ENCODE results near the gene C10orf53. TPM values are rescaled to one million over a fixed set of nuclear protein-coding genes. Genes with fewer than 3 reads are reported as not detected.

Gene C10orf53
- total RNA-seq, 1 experiment from 2014 or later: not detected

GRCh38 chr10:49694466-49694865 is 15.0 kb downstream of the C10orf53 start:
- no peak overlapping the region for H2AFZ ChIP-seq (ENCODE audit: low read length)
- H3K4ac ChIP-seq (ENCODE audit: low read depth, low read length): no peak overlapping the region
- H4K5ac ChIP-seq (ENCODE audit: insufficient read length, low read depth, low read length): no peak overlapping the region
- WGBS (ENCODE audit: extremely low coverage, insufficient read length, low lambda C conversion rate): no CpG with 5 or more reads among the region's 6 CpGs
- no peak overlapping the region for H3K27ac ChIP-seq (ENCODE audit: insufficient read length, low read depth, low read length)
- Mint-ChIP-seq H3K4me3 (no peak overlapping the region), H3K4me1 (peaks cover 28 to 32% of the 10 kb centered on the region in 2 experiments), H3K27ac (no peak overlapping the region), H3K36me3 (ENCODE audit: insufficient read depth in 1 of 3, low read depth in 3 of 3) (no peaks in the 10 kb centered on the region; a peak in 1 of 7 replicates), H3K27me3 (ENCODE audit: low read depth) (peaks cover 100% of the 10 kb centered on the region), H3K9me3 (peaks cover 0 to 9% of the 10 kb centered on the region in 2 experiments; a peak in 2 of 5 replicates)
- H3K9ac ChIP-seq (ENCODE audit: extremely low read depth, insufficient read length, low read length): no peak overlapping the region
- H3K4me1 ChIP-seq (ENCODE audit: insufficient read depth, low read length): peaks cover 3% of the 10 kb centered on the region; the same call in 1 of the 2 replicates
- peaks cover 1% of the 10 kb centered on the region for H3K23me2 ChIP-seq (ENCODE audit: insufficient read length, low read depth, low read length, poor library complexity, severe bottlenecking)
- H2AK5ac ChIP-seq (ENCODE audit: insufficient read length, low read length): no peak overlapping the region
- H4K91ac ChIP-seq (ENCODE audit: insufficient read length, low read depth, low read length): no peak overlapping the region
- no peak for DNase-seq
- H3K79me1 ChIP-seq (ENCODE audit: insufficient read depth, low read depth, low read length, poor library complexity, severe bottlenecking): no peaks in the 10 kb centered on the region
- H3T11ph ChIP-seq (ENCODE audit: low read length): no peak overlapping the region
- H2BK12ac ChIP-seq (ENCODE audit: insufficient read length, low read depth, low read length): no peak overlapping the region
- no peak overlapping the region for H3K18ac ChIP-seq (ENCODE audit: insufficient read length, low read depth, low read length)
- H3K27me3 ChIP-seq (ENCODE audit: insufficient read depth, low read length): peaks cover 44% of the 10 kb centered on the region
- H4K8ac ChIP-seq (replicated peaks; ENCODE audit: insufficient read length, low read depth, low read length): no peak overlapping the region
- no peaks in the 10 kb centered on the region for H3K79me2 ChIP-seq (ENCODE audit: insufficient read depth, low read length)
- H3K4me2 ChIP-seq (ENCODE audit: insufficient read depth, insufficient read length, low read length): no peak overlapping the region
- H2BK15ac ChIP-seq (ENCODE audit: low read depth, low read length): no peak overlapping the region
- H2BK20ac ChIP-seq (ENCODE audit: low read depth, low read length, poor library complexity, severe bottlenecking): no peak overlapping the region
- H3K23ac ChIP-seq (ENCODE audit: insufficient read length, low read depth, low read length): no peak overlapping the region
- H3K14ac ChIP-seq (ENCODE audit: insufficient read depth, low read length): no peak overlapping the region
- no peak overlapping the region for H2BK120ac ChIP-seq (ENCODE audit: low read depth, low read length, poor library complexity, severe bottlenecking)
- H3K9me3 ChIP-seq (ENCODE audit: control insufficient read depth, low read depth, low read length): no peaks in the 10 kb centered on the region
- no peak overlapping the region for H2BK5ac ChIP-seq (ENCODE audit: insufficient read length, low read length)
- TF ChIP-seq CTCF (conservative IDR thresholded peaks at IDR 0.05): no peak
- H3K56ac ChIP-seq (ENCODE audit: insufficient read length, low read depth, low read length): no peak overlapping the region
- H4K20me1 ChIP-seq (ENCODE audit: control insufficient read depth, insufficient read depth, insufficient read length): no peaks in the 10 kb centered on the region
